NB4 (cell line): ENCODE measurements around the gene XRCC6.

ENCODE experiments used
- CTCF ChIP-seq: IDR thresholded peaks from one replicate; pipeline ENCODE4 v1.5.1; 2012; ENCODE audit warnings: low read depth, low read length
- POLR2A ChIP-seq: IDR thresholded peaks from 2 replicates; pipeline ENCODE4 v1.6.1; 2011; ENCODE audit warnings: mild to moderate bottlenecking; ENCODE audit not compliant: insufficient read length; ENCODE audit errors: extremely low read depth

- no peak for TF ChIP-seq POLR2A
- no peak for TF ChIP-seq CTCF
Measured at GRCh38 chr22:41638124-41638523, 17.0 kb downstream of the XRCC6 start.
